ENCODE data around the gene POLD4. TPM values are rescaled to one million over a fixed set of nuclear protein-coding genes. Genes with fewer than 3 reads are reported as not detected.

POLD4 gene
- total RNA-seq, 1 donor from 2014 or later = 69.3 TPM

- no peak for TF ChIP-seq CTCF (IDR thresholded peaks at IDR 0.05)
- DNase-seq (no peak), ATAC-seq (no peak)
- intact Hi-C loops (cut with DNase I) = no loop called here
- Histone ChIP-seq H3K27ac (no peak overlapping the region), H3K4me1 (peaks cover 32% of the 10 kb centered on the region), H3K9me3 (no peaks in the 10 kb centered on the region), H3K4me3 (no peak overlapping the region), H3K27me3 (no peaks in the 10 kb centered on the region), H3K36me3 (peaks cover 55% of the 10 kb centered on the region)
Measured at GRCh38 chr11:67396259-67396581, 42.9 kb upstream of the POLD4 start.

GRCh38 chr11:67395555-67396258 is 42.4 kb upstream of the POLD4 start:
- H3K27ac ChIP-seq = no peak overlapping the region

GRCh38 chr11:67393990-67394389 is 40.6 kb upstream of the POLD4 start:
- no peak for ATAC-seq
- intact Hi-C loops (cut with DNase I) = no loop called here
- H3K36me3 ChIP-seq = peaks cover 39% of the 10 kb centered on the region

More at GRCh38 chr11:67395555-67396258, 42.4 kb upstream of the POLD4 start:
- Histone ChIP-seq H3K4me1 (peaks cover 35% of the 10 kb centered on the region), H3K9me3 (no peaks in the 10 kb centered on the region), H3K36me3 (peaks cover 55% of the 10 kb centered on the region), H3K27me3 (no peaks in the 10 kb centered on the region), H3K4me3 (no peak overlapping the region)
- DNase-seq (no peak), ATAC-seq (no peak)
- TF ChIP-seq CTCF (IDR thresholded peaks at IDR 0.05) = no peak
- intact Hi-C loops (cut with DNase I) = no loop called here

GRCh38 chr11:67393437-67393836 is 40.1 kb upstream of the POLD4 start:
- Histone ChIP-seq H3K9me3 (no peaks in the 10 kb centered on the region), H3K4me1 (peaks cover 22% of the 10 kb centered on the region), H3K27ac (no peak overlapping the region), H3K27me3 (no peaks in the 10 kb centered on the region), H3K4me3 (no peak overlapping the region), H3K36me3 (peaks cover 33% of the 10 kb centered on the region)
- intact Hi-C loops (cut with DNase I) = no loop called here
- no peak for DNase-seq
- no peak for ATAC-seq
- TF ChIP-seq CTCF (IDR thresholded peaks at IDR 0.05) = no peak

More at GRCh38 chr11:67393990-67394389, 40.6 kb upstream of the POLD4 start:
- Histone ChIP-seq H3K9me3 (no peaks in the 10 kb centered on the region), H3K4me1 (peaks cover 22% of the 10 kb centered on the region), H3K4me3 (no peak overlapping the region), H3K27ac (no peak overlapping the region), H3K27me3 (no peaks in the 10 kb centered on the region)
- no peak for TF ChIP-seq CTCF (IDR thresholded peaks at IDR 0.05)
- DNase-seq = no peak

- TF ChIP-seq CTCF (IDR thresholded peaks at IDR 0.05) = no peak
- H3K27ac ChIP-seq = peak overlapping the region; percentile 87
- H3K9me3 ChIP-seq = no peaks in the 10 kb centered on the region
- no peak for ATAC-seq
- H3K4me1 ChIP-seq = peaks cover 21% of the 10 kb centered on the region
- intact Hi-C loops (cut with DNase I) = no loop called here
- H3K36me3 ChIP-seq = peaks cover 21% of the 10 kb centered on the region
- H3K27me3 ChIP-seq = no peaks in the 10 kb centered on the region
- peak overlapping the region; percentile 79 for H3K4me3 ChIP-seq
- DNase-seq = no peak
Measured at GRCh38 chr11:67392183-67392715, 38.9 kb upstream of the POLD4 start.
